Neural crest cell (in vitro differentiated cells): ENCODE data around the gene POTEE. TPM values are rescaled to one million over a fixed set of nuclear protein-coding genes. Genes with fewer than 3 reads are reported as not detected.
A peak's percentile ranks its signal among the peaks of the same experiment; 100 is the strongest.
"Not testable (repeated sequence)": the region's sequence is repeated elsewhere in the genome, so short reads cannot be mapped to it uniquely, and the experiment has no call there.

Experiments
- DNase-seq: peaks from one replicate; pipeline ENCODE4 v3.0.0; 2021; ENCODE audit warnings: low read depth, mixed read lengths, low spot score
- H3K27ac Mint-ChIP-seq: one replicate; pipeline ENCODE4 v1.8.0; 2021; ENCODE audit warnings: mild to moderate bottlenecking, mixed read lengths; ENCODE audit not compliant: unreplicated experiment
- H3K27me3 Mint-ChIP-seq: 2 replicates; pipeline ENCODE4 v1.8.0; 2021; ENCODE audit warnings: low read depth, mild to moderate bottlenecking, mixed read lengths
- H3K36me3 Mint-ChIP-seq: 2 replicates; pipeline ENCODE4 v1.8.0; 2021; ENCODE audit warnings: low read depth, mild to moderate bottlenecking, mixed read lengths
- H3K4me1 Mint-ChIP-seq: 2 replicates; pipeline ENCODE4 v1.8.0; 2021; ENCODE audit warnings: mixed read lengths
- H3K4me3 Mint-ChIP-seq: one replicate; pipeline ENCODE4 v1.8.0; 2021; ENCODE audit warnings: mild to moderate bottlenecking, mixed read lengths
- H3K9me3 Mint-ChIP-seq: 2 replicates; pipeline ENCODE4 v1.8.0; 2021; ENCODE audit warnings: mixed read lengths
- total RNA-seq: library from RNA; stranded (reverse); gene quantifications from 2 replicates; pipeline ENCODE4 v1.2.1, GENCODE V29; 2021

POTEE gene
- total RNA-seq, 1 donor from 2014 or later = 1.1 TPM

DNA sequence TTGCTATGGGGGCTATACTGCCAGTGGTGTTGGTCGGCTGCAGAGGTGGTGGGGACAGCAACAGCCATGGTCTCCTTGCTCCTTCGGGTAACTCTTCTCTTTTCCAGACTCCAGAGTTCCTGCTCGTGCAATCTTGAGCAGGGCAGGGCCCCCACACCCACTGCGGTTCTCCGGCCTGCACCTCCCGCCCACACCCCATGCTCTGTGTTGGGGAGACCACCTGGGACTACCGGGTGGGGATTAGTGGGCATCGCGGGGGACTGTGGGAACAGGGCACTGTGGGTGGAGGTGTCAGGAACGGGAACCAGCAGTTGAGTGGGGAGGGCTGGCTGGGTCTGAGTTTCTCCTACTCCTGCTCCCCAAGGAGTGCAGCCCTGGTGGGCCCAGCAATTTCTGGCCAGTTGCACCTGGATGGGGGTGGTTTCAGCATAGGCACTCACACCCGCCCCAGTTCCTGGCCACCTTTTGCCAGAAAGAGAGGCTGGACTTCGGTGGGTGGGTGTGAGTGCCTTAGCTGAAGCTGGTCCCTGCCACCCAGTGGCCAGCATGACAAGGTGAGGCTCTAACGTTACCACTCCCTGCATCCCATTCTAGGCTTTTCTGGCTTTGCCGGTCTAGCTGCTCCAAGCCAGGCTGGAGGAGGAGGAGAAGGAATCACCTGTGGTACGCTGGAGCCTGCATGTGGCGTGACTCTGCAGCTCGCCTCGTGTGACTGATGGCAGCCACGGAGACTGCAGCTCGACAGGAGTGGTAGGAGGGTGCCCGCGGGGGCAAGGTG, 1.3 kb downstream of the POTEE start:
- DNase-seq, H3K4me1 Mint-ChIP-seq, H3K27ac Mint-ChIP-seq, H3K27me3 Mint-ChIP-seq, H3K4me3 Mint-ChIP-seq, H3K36me3 Mint-ChIP-seq, H3K9me3 Mint-ChIP-seq: not testable (repeated sequence)

DNA sequence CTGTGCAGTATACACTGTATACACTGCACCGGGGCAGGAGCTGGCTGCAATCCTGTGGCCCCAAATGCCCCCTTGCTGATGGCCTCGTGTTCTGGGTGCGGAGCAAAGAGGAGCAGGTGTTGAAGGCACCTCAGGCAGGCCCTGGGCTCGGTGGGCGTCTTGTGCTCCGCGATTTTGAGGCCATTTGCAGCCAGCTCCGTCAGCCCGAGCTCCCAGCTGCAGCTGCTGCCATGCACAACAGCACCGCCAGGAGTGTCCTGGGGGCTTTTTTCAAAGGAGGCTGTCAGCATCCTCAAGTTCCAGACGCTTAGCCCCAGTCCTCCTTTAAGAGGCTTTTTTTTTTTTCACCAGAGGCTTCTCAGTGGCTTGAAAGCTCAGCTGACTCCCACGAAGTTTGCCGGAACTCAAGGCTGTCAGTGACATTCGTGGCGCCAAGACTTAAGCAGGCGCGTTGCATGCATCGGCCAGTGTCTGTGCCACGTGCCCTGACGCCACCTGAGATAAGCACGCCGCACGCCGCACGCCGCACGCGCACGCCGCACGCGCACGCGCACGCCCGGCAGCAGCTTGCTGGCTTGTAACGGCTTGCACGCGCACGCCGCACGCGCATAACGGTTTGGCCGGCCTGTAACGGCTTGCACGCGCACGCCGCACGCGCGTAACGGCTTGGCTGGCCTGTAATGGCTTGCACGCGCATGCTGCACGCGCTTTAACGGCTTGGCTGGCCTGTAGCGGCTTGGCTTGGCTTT, 8.1 kb downstream of the POTEE start:
- not testable (repeated sequence) for H3K4me3 Mint-ChIP-seq, H3K36me3 Mint-ChIP-seq, H3K9me3 Mint-ChIP-seq, H3K27ac Mint-ChIP-seq, DNase-seq, H3K4me1 Mint-ChIP-seq, H3K27me3 Mint-ChIP-seq

DNA sequence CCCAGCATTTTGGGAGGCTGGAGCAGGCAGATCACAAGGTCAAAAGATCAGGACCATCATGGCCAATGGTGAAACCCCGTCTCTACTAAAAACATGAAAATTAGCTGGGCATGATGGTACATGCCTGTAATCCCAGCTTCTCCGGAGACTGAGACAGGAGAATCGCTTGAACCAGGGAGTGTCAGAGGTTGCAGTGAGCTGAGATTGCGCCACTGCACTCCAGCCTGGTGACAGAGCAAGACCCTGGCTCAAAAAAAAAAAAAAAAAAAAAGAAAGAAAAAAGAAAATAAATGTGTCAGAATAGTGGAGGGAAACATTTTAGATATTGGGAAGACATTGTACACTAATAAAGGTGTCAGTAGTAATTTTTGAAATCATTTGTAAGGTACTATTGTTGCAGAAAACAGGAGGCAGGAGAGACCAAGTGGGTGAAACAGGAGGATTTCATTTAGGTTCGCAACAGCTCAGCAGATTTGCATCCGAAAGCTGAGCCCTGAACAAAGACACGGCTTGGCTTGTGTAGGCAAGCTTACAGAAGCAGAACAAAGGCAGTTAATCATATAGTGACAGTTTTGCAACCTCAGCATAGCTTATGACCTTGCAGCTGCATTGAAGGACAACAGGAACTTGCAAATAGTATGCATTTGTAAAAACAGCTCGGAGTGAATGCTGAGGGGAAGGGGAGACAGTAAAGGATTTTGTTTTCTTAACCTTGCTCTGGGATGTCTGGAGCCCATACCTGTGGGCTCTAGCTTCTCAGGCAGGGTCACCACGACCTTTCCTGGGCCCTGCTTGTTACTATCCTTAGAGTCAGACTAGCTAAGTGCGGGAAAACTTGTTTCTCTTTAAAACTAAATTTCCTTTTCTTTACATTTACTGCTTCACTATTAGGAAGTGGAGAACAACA, 26.5 kb downstream of the POTEE start:
- Mint-ChIP-seq H3K27ac (peak overlapping the region; percentile 57), H3K4me3 (peak overlapping the region; percentile 36)
- H3K9me3 Mint-ChIP-seq, H3K4me1 Mint-ChIP-seq, H3K36me3 Mint-ChIP-seq, H3K27me3 Mint-ChIP-seq: not testable (repeated sequence)
- DNase-seq = peak; percentile 12

Other genes starting within 250 kb of the POTEE start
- gene FAM168B, start 116.1 kb upstream of the POTEE start, total RNA-seq = 154 and 159 TPM in 2 replicates
- gene PLEKHB2, start 104.2 kb upstream of the POTEE start, total RNA-seq = 44.6 and 44.9 TPM in 2 replicates
- gene RAB6D, start 154.6 kb downstream of the POTEE start, total RNA-seq = 0.42 and 0.52 TPM in 2 replicates